GM18508 (cell line): Measurements from ENCODE around the gene ADCYAP1.

Experiments used
- ATAC-seq: cut with Tn5 transposase; IDR thresholded peaks from one replicate; pipeline ENCODE4 v1.9.1; 2021; ENCODE audit warnings: moderate number of reproducible peaks; ENCODE audit not compliant: insufficient read depth, unreplicated experiment

ADCYAP1 gene

GRCh38 chr18:908758-909724 is 4.4 kb downstream of the ADCYAP1 start:
- no peak for ATAC-seq

DNA sequence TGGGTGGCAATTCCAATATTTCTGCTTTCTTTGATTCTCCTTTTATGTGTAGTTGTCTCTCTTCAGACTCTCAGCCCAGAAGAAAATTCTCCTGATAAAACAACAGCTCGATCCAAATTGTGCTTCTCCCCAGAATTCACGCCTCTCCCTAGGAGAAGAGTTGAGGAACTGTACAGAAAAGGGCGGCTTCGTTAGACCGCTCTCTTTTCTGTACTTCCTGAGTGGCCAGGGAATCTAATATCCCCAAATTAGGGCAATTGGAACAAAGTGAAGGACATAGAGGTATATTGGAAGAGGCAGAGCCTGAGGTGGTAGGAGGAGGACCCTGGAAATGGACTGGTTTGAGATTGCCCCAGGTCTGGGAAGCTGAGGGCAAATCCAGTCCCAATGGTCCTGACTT is 5.6 kb downstream of the ADCYAP1 start:
- ATAC-seq, result no peak

- ATAC-seq, result no peak
These were observed 6.4 kb downstream of the ADCYAP1 start for GRCh38 chr18:911025-911424.

DNA sequence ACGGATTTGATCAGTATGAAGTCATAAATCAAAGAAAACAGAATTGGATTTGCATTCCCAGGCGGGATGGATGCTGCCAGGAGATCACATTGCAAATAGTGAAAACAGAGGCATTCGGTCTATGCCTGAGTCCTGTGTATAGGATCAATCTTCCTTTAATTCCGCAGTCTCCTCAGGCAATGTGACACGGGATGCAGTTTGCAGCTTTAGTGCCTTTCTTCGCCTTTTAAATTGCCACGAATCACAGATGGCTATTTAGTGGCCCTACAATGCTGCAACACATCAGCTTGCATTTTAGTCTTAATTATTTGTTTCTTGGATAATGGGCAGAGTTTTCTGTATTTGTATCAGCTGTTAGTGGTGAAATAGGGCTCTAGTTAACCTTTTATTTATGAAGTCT is 6.8 kb downstream of the ADCYAP1 start:
- ATAC-seq, result no peak

DNA sequence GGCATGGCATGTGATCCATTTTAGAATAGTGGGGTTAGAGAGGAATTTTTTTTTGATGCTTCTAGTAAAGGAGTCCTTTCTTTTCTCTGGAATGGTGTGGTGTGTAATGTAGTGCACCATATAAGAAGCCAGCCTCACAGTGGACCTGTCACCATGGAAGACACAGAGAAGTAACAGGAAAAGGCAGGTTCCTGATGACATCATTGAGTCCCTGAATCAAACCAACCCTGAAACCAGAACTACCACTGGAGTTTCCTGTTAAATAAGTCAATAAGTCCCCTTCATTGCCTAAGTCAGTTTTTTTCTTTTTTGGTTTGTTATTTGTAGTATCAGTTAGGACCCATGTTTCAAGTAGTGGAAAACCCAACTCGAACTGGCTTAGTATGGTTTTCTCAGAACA is 11.9 kb downstream of the ADCYAP1 start:
- ATAC-seq, result no peak

DNA sequence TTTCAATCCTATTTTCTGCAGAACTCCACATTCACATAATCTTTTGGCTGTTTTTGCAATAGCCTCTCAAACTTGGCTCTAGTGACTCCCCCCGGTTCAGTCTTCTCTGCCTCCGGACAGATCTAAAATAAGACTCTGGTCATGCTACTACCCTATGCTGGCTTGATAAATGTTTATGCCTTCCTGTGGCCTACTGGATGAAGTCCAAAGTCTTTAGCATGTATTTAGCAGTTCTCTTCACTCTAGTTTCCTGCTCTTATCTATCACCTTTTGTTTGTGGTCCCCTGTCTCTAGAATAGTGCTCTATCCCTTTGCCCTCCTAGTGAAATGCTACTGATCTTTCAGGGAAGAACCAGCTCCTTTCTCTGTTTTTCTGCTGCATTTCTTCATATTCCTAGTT is 14.4 kb downstream of the ADCYAP1 start:
- ATAC-seq, result no peak

DNA sequence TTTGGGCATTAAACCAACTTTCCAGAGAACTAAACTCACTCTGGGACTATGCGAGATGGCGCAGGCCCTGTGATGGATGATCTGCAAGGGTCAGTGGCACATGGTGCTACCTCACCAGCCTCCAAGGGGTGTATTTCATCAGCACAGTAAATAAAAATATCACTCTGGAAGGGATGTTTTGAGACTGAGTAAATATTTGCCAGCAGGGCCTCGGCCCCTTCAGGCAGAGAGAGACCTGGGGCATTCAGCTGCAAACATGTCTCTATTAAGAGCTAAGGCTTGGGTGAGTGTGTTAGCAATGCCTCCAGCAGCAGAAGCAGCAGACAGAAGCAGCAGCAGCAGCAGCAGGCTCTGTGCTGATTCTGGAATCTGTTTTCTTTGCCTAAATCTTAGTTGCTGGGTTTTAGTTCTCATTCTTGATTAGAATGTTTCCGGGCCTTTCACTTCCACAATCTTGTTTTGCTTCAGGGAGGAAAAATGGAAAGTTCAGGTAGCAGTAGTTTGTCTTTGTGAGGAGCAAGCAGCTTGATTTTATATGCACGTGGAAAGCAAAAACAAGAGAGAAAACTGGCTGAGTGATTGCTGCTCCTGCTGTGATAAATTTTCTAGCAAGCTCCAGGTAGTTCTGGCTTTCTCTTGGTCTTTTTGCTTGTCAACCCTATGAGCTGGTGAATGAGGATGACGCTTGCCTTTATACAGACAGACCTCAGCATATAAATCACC is 18.6 kb downstream of the ADCYAP1 start:
- no peak for ATAC-seq

DNA sequence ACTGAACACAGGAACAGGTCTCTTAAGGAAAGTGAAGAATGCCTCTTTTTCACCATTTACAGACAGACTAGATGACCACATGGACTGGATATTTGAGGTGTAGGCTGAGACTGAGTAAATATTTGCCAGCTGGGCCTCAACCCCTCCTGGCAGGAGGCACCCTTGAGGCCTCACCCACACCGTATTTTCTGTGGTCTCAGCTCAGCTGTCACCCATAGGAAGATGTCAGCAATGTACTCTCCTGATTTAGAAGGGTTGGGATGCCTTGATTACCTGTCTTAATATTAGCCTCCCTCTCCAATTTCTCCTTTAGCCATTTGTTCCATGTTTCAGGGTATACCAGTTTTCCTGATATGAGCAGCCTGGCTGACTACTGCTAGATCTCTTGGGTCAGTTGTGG is 20.3 kb downstream of the ADCYAP1 start:
- no peak for ATAC-seq

DNA sequence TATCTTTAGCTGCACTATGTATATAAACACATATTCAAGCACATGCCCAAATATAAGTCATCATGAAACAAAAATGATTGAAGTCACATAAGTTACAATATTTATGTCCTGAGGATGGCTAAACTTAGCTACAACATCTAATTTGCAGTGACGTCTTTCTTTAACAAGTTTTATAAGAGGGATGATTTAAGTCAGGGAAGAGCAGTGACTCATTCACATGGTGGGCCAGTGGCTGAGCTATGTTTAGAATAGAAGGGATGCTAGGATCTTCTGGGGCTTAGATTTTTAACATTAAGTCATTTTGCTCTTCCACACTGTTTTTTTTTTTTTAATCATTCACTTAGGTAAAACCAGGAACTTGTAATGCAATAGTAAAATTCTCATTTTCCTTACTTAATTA is 22.3 kb downstream of the ADCYAP1 start:
- no peak for ATAC-seq

- no peak for ATAC-seq
These were observed 28.4 kb downstream of the ADCYAP1 start for GRCh38 chr18:933082-933481.

DNA sequence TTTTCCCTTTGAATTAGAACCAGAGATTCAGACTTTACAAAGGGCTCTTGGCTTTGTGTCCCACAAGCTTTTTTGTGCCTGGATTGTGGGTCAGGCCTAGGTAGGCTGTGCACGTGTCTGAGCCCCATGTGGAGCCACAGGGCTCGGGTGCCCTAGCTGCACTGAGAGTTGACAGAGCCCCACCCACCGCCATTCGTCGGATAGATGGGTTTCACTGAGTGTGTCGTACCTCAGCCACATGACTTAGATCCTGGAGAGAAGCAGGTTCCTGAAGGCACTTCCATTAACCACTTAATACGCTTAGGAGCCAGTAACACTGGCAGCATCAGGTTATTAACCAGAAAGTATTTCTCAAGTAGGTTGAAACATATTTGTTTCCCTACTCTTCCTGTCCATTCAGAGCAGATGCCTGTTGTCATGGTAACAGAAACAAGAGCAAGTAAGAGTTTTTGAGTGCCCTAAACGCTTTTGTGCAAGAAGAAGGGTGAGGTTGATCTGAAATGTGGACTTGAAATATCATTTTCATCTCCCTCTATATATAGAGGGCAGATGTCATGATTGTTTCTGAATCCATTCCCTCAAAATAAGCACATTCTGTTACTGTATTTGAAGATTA is 30.0 kb downstream of the ADCYAP1 start:
- no peak for ATAC-seq

DNA sequence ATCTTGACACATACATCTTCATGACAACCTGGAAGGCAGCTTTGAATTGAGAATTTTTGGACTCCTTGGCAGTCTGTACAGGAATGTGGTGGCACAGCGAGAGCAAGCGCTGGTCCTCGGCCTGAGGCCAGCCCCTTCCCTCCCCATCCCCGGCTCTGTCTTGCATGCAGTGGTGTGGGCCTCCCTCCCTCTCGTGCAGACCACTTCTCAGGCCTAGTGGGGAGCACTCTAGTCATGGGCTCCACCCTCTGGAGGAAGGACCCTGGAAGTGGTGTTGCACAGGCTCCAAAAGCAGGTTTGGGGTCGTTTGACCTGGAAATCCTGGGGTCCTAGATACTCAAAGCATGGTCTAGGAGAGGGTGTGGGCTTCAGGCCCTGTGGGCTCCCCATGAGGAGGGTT is 32.3 kb downstream of the ADCYAP1 start:
- ATAC-seq, result no peak

GRCh38 chr18:939166-939565 is 34.5 kb downstream of the ADCYAP1 start:
- no peak for ATAC-seq

DNA sequence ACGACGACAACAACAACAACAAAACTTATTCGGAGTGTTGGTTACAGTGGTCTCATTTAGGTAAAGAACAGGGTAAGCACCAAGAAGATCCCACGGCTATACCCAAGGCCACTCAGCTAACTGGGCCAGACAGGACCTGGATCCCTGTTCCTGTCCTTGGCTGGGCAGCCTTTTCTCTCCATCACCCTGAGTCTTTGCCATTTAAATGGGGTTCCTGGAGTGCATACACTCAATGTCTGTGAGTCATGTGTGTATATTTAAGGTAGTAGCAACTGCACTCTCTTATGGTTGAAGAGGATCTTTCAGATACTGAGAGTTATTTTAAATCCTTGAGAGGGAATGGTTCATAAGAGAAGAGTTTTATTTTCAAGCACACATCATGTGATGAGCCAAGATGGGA is 35.3 kb downstream of the ADCYAP1 start:
- no peak for ATAC-seq

DNA sequence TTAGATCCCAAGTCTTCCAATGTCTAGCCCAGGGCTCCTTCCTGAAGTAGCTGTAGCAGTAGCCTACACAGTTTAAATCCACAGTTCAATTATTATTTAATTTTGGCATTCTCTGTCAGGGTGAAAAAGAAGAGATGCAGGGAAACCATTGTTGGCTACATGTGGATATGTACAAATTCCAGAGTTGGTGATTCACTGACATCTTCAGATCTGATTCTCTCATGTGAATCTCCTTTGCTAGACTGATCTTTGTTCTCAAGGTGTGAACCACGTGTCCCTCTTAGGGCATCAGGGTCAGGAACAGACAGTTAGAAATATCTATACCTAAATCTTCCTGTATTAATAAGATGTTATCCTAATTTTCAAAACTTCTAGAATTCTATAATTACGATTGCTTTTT is 36.7 kb downstream of the ADCYAP1 start:
- ATAC-seq, result no peak

DNA sequence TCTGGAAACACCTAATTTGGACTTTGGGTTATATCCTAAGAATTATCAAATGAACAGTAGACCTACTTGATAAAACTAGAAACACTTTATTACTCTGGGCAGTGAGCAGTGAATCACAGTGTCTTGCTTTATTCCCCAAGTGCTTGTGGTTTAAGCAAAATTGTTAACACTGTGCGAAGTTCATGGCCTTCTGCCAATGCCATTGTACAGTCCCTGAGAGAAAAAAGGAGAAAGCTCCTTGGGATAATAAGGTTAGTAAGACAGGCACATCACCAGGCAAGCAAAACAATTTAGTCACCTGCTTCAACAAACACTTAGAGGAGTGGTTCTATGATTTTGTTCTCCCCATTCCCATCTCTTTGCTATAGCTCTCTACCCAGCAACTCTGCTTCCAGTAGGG is 39.8 kb downstream of the ADCYAP1 start:
- no peak for ATAC-seq

- ATAC-seq, result no peak
These were observed 45.3 kb downstream of the ADCYAP1 start for GRCh38 chr18:949724-950631.

GRCh38 chr18:950882-951495 is 46.3 kb downstream of the ADCYAP1 start:
- ATAC-seq, result no peak

- ATAC-seq, result no peak
These were observed 50.9 kb downstream of the ADCYAP1 start for GRCh38 chr18:955384-956066.
